ENCODE measurements around the gene TANGO6.

- TF ChIP-seq CTCF (IDR thresholded peaks at IDR 0.05) (no peak), POLR2A (IDR thresholded peaks at IDR 0.05) (no peak)
Observed at GRCh38 chr16:68920349-68920748, 77.0 kb downstream of the TANGO6 start.

Data from adrenal gland (tissue), 5 donors.